ENCODE results near the gene PCMTD2. TPM values are rescaled to one million over a fixed set of nuclear protein-coding genes. Genes with fewer than 3 reads are reported as not detected.

The PCMTD2 gene
- total RNA-seq, 4 donors from 2014 or later = 34.5 to 90.8 (median 46.9) TPM

GRCh38 chr20:64254156-64254555 lies 1.4 kb upstream of the PCMTD2 start:
- H3K9me3 ChIP-seq = no peaks in the 10 kb centered on the region
- TF ChIP-seq CTCF (IDR thresholded peaks at IDR 0.05) (no peak), POLR2A (IDR thresholded peaks at IDR 0.05) (no peak)
- H3K4me1 ChIP-seq = peaks cover 0 to 28% (median 5%) of the 10 kb centered on the region in 4 donors
- H3K27me3 ChIP-seq = no peaks in the 10 kb centered on the region
- DNase-seq = peak in 1 of 3 donors; percentile 44
- no peaks in the 10 kb centered on the region for H3K36me3 ChIP-seq
- no peak overlapping the region for H3K4me3 ChIP-seq
- no peak overlapping the region for H3K27ac ChIP-seq

- Histone ChIP-seq H3K9me3 (no peaks in the 10 kb centered on the region), H3K36me3 (no peaks in the 10 kb centered on the region), H3K4me3 (peak overlapping the region; percentile 64 to 98 (median 83)), H3K4me1 (peaks cover 0 to 28% (median 5%) of the 10 kb centered on the region in 4 donors), H3K27ac (peak overlapping the region; percentile 83 to 96 (median 88)), H3K27me3 (no peaks in the 10 kb centered on the region)
- peak in 2 of 3 donors; percentile 44 for DNase-seq
- TF ChIP-seq POLR2A (IDR thresholded peaks at IDR 0.05) = no peak
- TF ChIP-seq CTCF (IDR thresholded peaks at IDR 0.05) = no peak
Measured at GRCh38 chr20:64254571-64255360, 782 bp upstream of the PCMTD2 start.

- Histone ChIP-seq H3K9me3 (no peaks in the 10 kb centered on the region), H3K36me3 (no peaks in the 10 kb centered on the region), H3K4me1 (peaks cover 0 to 28% (median 5%) of the 10 kb centered on the region in 4 donors), H3K27me3 (no peaks in the 10 kb centered on the region), H3K4me3 (peak overlapping the region; percentile 64 to 98 (median 83)), H3K27ac (peak overlapping the region in 3 of 4 donors; percentile 83 to 96 (median 90))
- DNase-seq = peak in 1 of 3 donors; percentile 43
- TF ChIP-seq POLR2A (IDR thresholded peaks at IDR 0.05) (no peak), CTCF (IDR thresholded peaks at IDR 0.05) (no peak)
Measured at GRCh38 chr20:64256282-64256935, 861 bp downstream of the PCMTD2 start.

GRCh38 chr20:64257107-64257757 lies 1.7 kb downstream of the PCMTD2 start:
- DNase-seq = no peak
- Histone ChIP-seq H3K27ac (no peak overlapping the region), H3K4me3 (peak overlapping the region in 1 of 4 donors; percentile 83), H3K36me3 (no peaks in the 10 kb centered on the region), H3K27me3 (no peaks in the 10 kb centered on the region), H3K9me3 (no peaks in the 10 kb centered on the region), H3K4me1 (peaks cover 0 to 28% (median 5%) of the 10 kb centered on the region in 4 donors)
- no peak for TF ChIP-seq POLR2A (IDR thresholded peaks at IDR 0.05)
- TF ChIP-seq CTCF (IDR thresholded peaks at IDR 0.05) = no peak

GRCh38 chr20:64258071-64258823 lies 2.7 kb downstream of the PCMTD2 start:
- TF ChIP-seq CTCF (IDR thresholded peaks at IDR 0.05) = no peak
- TF ChIP-seq POLR2A (IDR thresholded peaks at IDR 0.05) = no peak
- no peaks in the 10 kb centered on the region for H3K27me3 ChIP-seq
- peaks cover 0 to 28% (median 5%) of the 10 kb centered on the region in 4 donors for H3K4me1 ChIP-seq
- H3K27ac ChIP-seq = no peak overlapping the region
- no peaks in the 10 kb centered on the region for H3K36me3 ChIP-seq
- H3K4me3 ChIP-seq = no peak overlapping the region
- DNase-seq = no peak
- no peaks in the 10 kb centered on the region for H3K9me3 ChIP-seq
